Central memory CD4-positive, alpha-beta T cell (primary cell): ENCODE measurements around the gene ARG2.

Source experiments
- DNase-seq: peaks from one replicate; pipeline ENCODE4 v3.0.0; 2022
- total RNA-seq, 3 experiments: gene quantifications; one replicate each; lab custom pipeline; 2026; lab: John Stamatoyannopoulos, UW

The ARG2 gene
- 0.16 to 24.9 (median 1.4) reads per million in 3 experiments for total RNA-seq

DNA sequence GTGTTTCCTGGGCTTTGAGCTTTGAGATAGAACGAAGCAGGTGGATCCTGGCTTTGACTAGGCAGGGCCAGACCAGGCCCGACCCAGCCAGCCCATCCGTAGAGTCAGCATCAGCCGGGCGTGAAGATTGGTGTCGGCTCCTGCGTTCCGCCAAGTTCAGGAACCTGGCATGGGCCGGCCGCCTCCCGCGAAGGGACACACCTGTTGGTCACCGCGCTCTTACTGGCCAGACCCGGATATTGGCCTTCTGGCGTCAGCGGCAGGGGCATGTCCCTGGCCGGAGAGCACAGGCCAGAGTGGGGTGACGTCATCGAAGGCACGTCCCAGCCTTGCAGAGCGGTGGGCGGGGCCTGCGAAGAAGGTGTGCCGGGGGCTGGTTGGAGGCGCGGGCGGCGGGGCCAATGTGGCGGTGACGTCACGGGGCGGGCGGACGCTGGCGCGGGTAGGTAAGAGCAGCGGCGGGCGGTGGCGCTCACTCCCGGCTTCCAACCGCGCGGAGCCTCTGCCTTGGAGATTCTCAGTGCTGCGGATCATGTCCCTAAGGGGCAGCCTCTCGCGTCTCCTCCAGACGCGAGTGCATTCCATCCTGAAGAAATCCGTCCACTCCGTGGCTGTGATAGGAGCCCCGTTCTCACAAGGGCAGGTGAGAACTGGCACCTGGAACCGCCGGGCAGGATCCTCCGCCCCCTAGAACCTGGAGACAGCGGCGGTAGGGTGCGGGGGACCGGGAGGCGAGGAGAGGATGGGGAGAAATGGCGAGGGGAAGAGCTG is at the start of gene ARG2:
TSS of gene ARG2 (plus strand) at position 475 of the 771 bp plus-strand sequence. CDS start at position 533, 58 bp downstream.
- peak; percentile 95 for DNase-seq

DNA sequence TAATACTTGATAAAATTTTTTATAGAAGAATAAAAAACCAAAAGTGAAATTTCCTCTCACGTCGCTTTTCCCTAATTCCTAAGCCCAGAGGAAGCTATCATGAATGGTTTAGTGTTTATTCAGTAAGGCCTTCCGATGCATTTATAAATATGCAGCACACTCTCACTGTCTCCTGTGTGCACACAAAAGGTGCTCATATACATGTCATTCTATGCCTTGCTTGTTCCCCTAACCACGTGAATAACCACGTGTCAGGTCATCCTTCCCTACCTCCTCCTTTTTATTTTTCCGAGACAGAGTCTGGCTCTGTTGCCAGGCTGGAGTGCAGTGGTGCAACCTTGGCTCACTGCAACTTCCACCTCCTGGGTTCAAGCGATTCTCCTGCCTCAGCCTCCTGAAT is 49.3 kb upstream of the ARG2 start:
- no peak for DNase-seq

DNA sequence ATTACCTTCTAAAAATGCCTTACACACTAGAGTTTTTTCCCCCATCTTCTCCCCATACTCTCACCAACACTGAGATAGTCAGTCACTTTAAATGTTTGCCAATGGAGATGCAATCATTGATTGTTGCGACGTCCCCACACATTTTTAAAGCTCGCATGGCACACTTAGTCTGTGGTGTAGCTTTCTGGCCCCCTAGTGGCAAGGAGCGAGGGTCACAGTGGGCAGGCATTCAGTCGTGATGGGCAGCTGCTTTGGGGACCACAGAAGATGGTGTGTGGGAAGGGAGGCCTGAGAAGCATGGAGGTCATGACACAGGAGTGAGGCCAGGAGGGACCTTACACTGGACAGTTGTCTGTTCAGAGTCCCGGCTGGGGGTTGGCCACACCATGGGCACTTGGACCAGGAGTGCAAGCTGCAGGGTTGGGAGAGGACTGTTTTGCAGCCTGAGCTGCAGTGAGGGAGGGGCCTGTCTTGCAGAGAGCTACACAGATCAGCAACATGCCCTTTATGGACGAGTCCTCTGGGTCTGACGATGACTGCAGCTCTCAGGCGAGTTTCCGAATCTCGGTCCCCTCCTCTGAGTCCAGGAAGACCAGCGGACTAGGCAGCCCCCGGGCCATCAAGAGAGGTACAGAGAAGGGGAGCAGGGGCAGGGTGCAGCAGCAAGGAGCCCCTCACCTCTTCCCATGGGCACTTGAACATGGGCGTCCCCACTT is 48.3 kb upstream of the ARG2 start:
- peak; percentile 54 for DNase-seq

DNA sequence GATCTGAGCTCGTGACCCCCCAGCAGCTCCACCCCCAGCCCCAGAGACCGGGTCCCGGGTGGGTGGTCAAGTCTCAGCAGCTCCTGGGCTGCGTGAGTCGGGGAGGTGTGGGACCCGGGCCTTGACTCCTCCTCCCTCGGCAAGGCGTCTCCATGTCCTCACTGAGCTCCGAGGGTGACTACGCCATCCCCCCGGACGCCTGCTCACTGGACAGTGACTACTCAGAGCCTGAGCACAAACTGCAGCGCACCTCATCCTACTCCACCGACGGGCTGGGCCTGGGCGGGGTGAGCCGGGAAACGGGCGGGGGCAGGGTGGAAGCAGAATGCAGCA is 47.8 kb upstream of the ARG2 start:
- no peak for DNase-seq

DNA sequence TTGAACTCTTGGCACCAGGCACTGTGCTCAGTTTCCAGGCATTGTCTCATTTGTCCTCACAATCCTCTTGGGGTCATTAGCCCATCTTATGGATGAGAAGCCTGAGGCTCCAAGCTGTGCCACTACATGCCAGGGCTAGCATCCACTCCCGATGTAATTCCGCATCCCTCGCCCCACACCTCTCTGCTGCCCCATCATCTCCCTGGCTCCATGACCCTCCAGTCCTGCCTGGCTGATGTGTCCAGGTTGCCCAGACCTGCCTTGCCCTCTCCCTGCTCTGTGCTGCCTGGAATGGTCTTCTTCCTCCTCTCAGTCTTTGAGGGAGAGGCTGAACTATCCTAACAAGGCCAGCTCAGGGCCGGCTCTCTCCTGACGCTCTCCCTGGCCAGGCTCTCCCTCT is 47.1 kb upstream of the ARG2 start:
- DNase-seq, result no peak

DNA sequence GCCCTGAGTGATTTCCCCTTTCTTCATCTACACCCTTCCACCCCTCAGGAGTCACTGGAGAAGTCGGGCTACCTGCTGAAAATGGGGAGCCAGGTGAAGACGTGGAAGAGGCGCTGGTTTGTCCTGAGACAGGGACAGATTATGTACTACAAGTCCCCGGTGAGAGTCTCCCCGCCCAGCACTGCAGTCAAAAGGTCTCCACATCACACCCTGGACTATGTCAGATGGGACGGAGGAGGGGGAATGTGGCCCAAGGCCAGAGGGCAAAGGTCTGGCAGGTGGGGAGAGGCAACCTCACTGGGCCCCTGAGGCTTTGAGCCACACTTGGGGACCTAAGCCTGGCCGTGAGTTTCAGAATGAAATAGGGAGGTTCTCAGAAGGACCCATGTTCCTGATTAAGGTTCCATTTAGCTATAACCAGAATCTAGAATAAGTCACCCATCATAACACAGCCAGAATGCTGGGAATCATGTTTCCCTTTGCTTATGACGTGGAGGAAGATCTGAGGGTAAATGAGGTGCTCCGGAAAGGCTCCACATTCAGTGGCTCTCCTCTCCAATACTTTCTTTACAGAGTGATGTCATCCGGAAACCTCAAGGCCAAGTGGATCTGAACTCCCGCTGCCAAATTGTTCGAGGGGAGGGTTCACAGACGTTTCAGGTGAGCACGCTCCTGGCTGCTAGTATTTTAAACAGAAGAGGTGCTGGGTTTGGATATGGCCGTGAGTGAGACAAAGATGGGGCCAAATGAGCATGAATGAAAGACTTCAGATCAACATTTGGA is 46.3 kb upstream of the ARG2 start:
- no peak for DNase-seq

DNA sequence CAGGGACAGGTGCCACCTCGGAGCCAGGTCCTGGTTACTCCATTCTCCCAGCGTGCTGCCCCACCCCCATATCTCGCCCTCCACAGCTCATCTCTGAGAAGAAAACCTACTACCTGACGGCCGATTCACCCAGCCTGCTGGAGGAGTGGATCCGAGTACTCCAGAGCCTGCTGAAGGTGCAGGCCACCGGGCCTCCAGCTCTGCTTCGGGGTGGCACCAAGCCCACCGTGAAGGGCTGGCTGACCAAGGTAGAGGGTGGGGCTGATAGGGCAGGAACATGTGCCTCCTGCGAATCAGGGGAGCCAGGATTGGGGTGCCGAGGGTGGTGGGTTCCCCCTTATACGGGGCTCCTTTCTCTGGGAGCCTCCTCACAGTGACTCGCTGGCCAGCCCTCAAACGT is 45.6 kb upstream of the ARG2 start:
- DNase-seq, result no peak

DNA sequence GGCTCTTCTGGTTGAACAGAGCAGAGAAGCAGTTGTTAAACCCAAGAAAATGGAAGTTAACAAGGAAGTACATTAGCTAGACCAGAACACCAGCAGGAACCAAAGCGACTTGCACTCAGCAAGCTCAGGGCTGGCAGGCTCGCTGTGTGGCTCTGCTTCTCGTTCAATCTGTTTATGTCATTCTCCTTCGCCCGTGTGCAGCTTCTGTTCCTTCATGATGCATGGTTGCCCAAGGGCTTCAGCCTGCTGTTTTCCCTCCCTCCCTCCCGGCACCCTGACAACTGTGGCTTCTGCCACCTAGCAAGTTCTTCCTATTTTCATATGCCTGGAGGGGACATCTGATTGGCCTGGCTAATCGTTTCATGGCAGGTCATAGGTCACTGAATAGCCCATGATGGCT is 44.9 kb upstream of the ARG2 start:
- no peak for DNase-seq

DNA sequence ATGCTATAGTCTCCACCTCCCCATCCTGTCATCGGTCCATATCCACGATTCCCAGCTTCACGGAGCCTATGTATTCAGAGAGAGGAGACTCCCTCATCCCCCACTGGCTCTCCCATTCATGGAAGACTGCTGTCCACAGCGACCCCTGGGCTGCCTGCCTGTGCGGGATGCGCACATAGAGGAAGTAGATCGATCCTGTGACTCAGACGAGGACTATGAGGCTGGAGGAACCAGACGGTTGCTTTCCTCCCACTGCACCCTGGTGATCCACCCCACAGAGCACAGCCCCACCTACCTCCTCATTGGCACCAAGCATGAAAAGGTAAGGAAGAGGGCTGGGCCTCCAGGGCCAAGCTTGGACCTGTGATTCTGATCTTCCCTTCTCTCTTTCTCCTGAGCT is 44.0 kb upstream of the ARG2 start:
- no peak for DNase-seq

DNA sequence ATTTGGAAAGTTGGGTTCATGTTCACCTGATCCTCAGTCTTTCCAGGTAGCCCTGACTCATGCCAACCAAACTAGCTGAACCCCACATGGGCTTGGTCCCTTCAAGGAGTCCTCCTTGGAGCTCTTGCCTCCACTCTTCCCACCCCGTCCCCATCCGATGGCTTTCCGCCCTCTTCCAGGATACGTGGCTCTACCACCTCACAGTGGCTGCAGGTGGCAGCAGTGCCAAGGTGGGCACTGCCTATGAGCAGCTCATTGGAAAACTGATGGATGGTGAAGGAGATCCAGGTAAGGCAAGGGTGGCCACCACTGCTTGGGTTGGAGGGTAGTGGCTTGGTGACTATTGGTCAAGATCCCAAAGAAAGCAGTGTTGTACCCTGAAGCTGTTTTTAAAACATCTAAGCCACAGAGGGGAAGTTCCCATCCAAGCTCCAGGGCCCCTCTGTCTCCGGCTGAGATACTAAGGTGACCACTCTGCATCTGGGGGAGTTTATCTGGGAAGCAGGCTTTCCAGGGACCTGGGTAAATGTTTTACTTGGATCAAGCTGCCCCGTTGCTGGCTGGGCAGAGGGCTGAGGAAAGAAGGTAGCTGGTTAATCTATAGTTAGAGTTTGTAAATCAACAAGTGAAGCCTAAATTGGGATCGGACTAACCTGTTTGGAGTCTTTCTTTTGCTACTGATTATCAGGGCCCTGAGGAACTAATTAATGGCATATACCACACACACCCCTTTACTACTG is 43.3 kb upstream of the ARG2 start:
- no peak for DNase-seq

DNA sequence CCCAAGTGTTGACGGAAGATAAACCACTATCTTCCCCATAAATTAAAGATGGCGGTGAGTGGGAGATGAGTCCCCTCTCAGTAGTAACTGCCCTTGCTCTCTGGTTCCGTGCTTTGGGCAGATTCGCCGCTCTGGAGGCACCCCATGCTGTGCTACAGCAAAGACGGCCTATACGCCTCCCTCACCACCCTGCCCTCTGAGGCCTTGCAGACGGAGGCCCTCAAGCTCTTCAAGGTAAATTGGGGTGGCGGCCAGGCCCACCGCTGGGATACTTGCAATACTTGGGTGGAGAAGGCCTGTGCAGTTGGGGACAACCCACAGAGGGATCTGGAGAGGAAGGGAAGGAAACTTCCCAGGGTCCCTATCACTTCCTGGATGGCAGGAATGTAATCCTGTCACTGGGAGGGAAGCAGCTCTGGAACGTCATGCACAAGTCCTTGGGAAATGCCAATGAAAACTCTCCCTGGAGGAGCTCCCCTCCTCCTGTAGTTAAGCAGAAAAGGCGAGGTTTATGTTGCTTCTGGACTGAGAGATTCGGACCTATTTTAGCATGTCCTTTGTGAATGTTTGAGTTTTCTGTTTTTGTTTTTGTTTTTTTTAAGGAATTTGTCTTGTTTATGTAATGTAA is 42.4 kb upstream of the ARG2 start:
- no peak for DNase-seq

DNA sequence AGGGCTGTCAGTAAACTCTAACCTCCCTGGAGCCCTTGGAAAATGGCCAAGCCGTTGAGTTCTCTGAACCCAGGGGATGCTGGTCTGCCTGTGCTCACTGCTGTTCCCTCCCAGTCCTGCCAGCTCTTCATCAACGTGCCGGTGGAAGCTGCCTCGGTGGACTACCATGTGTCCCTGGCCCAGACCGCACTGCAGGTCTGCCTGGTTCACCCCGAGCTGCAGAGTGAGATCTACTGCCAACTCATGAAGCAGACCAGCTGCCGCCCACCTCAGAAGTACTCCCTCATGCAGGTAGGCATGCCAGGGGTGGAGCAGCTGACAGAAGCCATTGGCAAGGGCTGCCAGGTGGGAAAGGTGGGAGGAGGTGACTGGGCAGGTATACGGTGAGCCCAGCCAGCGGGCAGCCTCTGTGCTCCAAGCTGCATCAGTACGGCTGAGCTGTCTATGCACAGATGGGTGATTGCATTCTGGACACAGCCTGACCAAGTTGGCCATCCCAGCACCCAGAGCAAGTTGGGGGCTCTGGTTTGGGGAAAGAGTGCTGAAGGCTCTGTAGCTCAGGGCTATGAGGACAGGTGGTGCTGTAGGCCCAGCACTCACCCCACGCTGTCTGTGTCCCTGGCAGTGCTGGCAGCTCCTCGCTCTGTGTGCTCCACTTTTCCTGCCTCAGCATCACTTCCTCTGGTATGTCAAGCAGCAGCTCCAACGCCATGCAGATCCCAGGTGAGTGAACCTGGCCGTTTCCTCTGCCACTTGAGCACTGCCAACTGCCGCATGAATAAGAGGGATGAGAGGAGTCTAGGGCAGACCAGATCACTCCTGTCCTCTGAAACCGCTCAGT is 41.6 kb upstream of the ARG2 start:
- DNase-seq, result no peak

DNA sequence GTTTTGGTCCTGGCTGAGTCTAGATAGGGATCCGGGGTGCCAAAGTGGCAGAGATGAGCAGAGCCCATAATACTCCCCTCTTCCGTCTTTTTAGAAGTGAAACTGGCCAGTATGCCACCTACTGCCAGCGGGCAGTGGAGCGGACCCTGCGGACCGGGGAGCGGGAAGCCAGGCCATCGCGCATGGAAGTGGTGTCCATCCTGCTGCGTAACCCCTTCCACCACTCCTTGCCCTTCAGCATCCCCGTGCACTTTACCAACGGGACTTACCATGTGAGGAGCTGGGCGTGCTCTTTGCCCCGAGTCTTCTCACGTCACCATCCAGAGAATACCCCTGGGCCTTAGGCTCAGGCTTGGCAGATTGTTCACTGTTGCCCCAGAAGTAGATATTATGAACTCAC is 40.7 kb upstream of the ARG2 start:
- no peak for DNase-seq

DNA sequence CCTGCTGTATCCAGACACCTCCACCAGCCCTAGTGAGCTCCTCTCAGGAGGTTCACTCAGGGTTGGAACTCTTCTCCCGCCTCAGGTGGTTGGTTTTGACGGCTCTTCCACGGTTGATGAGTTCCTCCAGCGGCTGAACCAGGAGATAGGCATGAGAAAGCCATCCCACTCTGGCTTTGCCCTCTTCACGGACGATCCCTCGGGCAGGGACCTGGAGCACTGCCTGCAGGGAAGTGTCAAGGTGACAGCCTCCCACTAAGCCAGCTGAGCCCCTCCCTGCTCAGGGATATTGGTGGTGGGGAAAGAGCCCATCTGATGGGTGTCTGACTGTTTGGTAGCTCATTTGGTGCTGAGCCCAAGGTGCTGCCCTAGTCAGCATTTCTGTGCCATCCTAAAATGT is 40.1 kb upstream of the ARG2 start:
- no peak for DNase-seq

DNA sequence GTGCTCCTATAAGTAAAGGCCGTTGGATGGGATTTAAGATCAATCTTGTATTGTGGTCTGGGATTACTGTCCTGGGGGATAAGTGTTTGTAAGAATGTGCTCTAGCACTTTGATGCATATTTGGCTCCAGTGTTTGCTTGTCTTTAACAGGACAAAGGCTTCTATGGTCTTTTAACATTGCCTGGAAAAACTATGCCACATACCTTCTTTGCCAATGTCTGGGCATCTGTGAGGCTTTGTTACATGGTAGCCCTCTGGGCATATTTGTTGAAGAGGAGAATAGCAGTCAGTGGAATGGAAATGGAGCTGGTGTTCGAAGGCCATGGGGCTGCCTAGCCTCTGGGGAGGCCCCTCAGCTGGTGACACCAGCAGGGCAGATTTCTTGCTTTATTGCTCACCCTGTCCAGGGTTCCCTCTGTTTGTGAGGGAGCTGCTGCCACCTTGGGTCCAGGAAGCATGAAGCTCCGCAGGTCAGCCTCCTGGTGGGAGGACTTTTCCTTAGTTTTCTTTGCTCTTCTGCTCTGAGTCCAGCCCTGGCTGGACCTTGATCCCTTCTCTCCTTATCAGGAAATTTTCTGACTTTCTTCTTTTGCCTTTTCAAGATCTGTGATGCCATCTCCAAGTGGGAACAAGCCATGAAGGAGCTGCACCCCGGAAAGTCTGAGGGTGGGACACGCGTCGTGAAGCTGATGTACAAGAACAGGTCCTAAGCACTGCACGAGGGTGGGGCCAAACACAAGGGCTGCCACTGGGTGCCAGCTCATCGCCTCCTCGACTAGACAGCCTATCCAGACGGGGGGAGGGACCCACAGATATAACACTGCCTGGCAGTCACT is 39.2 kb upstream of the ARG2 start:
- DNase-seq, result no peak

DNA sequence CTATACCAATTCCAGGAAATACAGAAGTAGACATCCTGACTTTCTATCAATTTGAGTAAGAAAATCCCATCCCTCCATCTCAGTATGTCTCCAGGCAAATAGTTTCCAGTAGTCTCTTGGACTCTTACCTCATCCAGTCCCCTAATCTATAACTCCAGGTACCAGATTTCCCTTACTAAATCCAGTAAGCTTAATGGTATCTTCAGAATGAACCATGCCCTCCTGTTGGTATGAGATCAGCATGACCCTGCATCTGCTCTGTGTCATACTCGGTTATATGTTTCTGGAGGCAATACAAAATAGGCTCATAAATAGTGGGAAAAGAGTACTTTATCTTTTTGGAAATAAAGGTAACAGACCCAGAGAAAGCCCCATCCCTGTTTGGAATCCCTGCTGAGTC is 38.1 kb upstream of the ARG2 start:
- DNase-seq, result no peak

DNA sequence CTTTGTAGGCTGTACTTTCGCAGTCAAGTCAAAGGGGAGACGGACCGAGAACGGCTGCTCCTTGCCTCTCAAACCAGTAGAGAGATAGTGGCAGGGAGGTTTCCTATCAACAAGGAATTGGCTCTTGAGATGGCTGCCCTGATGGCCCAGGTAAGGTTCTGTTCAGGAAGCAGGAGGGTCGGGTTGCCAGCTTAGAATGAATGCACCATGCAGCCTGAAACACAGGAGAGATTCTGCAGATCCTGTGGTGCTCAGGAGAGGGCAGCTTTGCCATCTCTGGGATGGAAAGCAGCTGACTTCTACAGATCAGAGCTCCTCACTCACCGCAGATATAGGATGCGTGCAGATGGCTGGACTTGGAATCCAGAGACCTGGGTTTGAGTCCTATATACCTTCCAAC is 37.7 kb upstream of the ARG2 start:
- DNase-seq, result no peak

DNA sequence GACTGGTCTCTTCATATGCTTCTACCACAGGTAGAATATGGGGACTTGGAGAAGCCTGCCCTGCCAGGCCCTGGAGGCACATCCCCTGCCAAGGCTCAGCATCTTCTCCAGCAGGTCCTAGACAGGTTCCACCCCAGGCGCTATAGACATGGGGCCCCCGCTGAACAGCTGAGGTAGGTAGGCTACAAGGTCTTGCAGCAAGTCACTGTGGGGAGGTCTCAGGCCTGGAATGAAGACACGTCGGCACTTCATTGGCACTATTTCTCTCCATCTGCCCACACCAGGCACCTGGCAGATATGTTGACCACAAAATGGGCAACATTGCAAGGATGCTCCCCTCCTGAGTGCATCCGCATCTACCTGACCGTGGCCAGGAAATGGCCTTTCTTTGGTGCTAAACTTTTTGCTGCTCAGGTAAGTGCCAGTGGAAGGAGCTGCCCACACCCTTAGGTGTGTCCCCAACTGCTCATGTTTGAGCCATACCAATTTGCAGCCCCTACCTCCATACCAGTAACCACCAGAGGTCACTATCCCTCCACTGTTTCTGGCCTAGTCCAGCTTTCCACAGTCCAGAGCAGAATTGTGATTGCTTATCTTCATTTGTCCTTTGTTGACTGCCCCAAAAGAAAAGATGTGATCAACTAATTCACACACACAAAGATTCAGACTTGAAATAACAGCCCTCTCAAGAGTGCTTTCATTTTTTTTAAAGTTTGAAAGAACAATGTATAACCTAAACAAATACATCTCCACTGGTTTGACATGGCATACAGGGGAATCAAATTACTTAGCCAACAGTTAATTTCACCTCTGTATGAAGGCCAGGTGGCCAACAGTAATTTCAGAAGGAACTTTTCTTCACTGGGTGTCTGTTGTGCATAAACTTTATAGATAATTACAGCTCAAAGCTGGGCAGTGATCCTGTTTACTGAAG is 35.7 kb upstream of the ARG2 start:
- peak; percentile 12 for DNase-seq

DNA sequence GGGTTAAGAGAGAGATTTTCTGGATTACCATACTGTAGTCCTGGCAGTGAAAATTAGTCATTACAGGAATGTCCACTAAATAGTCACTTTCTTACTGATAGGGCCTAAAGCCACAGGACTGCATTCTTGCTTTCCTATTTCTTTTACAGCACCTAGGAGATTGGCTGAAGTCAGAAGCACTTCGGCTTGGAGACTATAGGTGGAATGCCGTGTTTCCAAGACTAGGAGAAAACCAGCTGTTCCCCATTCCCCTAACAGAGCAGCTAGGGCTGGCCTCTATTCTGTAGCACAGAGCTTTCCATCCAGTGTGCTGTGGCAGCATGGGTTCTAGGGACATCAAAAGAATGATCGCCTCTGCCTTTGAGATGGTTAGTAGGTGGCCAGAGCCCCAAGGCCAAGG is 34.7 kb upstream of the ARG2 start:
- no peak for DNase-seq
